ENCODE data around the gene ALOXE3.
A peak's percentile ranks its signal among the peaks of the same experiment; 100 is the strongest.
"Not testable (repeated sequence)": the region's sequence is repeated elsewhere in the genome, so short reads cannot be mapped to it uniquely, and the experiment has no call there.

ALOXE3 gene

GRCh38 chr17:8087952-8088230 lies 30.4 kb downstream of the ALOXE3 start:
- DNase-seq = no peak

GRCh38 chr17:8087075-8087951 lies 31.0 kb downstream of the ALOXE3 start, which contains the start of gene ALOX12B:
TSS of gene ALOX12B (minus strand) at chr17:8087716. CDS start at chr17:8087442, 274 bp downstream.
- DNase-seq = no peak

- no peak for DNase-seq
These were observed 34.1 kb downstream of the ALOXE3 start for GRCh38 chr17:8084250-8084649.

- DNase-seq = no peak
These were observed 36.0 kb downstream of the ALOXE3 start for GRCh38 chr17:8082292-8082691.

- no peak for DNase-seq
These were observed 36.4 kb downstream of the ALOXE3 start for GRCh38 chr17:8081876-8082275.

GRCh38 chr17:8080799-8081219 lies 37.5 kb downstream of the ALOXE3 start:
- no peak for DNase-seq

GRCh38 chr17:8080208-8080798 lies 38.0 kb downstream of the ALOXE3 start:
- no peak for DNase-seq

GRCh38 chr17:8079291-8080207 lies 38.8 kb downstream of the ALOXE3 start:
- peak; percentile 80 for DNase-seq

GRCh38 chr17:8077939-8078338 lies 40.4 kb downstream of the ALOXE3 start:
- DNase-seq = not testable (repeated sequence)

GRCh38 chr17:8076502-8077266 lies 41.6 kb downstream of the ALOXE3 start:
- DNase-seq = no peak

GRCh38 chr17:8075574-8076342 lies 42.6 kb downstream of the ALOXE3 start:
- DNase-seq = no peak

- DNase-seq = no peak
These were observed 43.2 kb downstream of the ALOXE3 start for GRCh38 chr17:8075081-8075480.

GRCh38 chr17:8074554-8074953 lies 43.8 kb downstream of the ALOXE3 start:
- no peak for DNase-seq

- DNase-seq = peak; percentile 68
These were observed 44.5 kb downstream of the ALOXE3 start for GRCh38 chr17:8073627-8074484.

GRCh38 chr17:8072729-8073461 lies 45.4 kb downstream of the ALOXE3 start:
- no peak for DNase-seq

- no peak for DNase-seq
These were observed 46.0 kb downstream of the ALOXE3 start for GRCh38 chr17:8072341-8072728.

GRCh38 chr17:8071496-8071895 lies 46.8 kb downstream of the ALOXE3 start:
- no peak for DNase-seq

- DNase-seq = no peak
These were observed 48.8 kb downstream of the ALOXE3 start for GRCh38 chr17:8069587-8069860.

GRCh38 chr17:8068736-8069586 lies 49.4 kb downstream of the ALOXE3 start:
- DNase-seq = no peak
